HepG2 (cell line): ENCODE measurements around the gene USP15. TPM values are rescaled to one million over a fixed set of nuclear protein-coding genes. Genes with fewer than 3 reads are reported as not detected.

ENCODE experiments used
- DBP ChIP-seq: sonication (generic); formaldehyde crosslinking; IDR thresholded peaks from 2 replicates; pipeline ENCODE4 v1.4.0; 2020; ENCODE audit warnings: missing genetic modification reagents; ENCODE audit errors: not compliant biosample characterization
- IKZF4 ChIP-seq: sonication (generic); formaldehyde crosslinking; IDR thresholded peaks from 2 replicates; pipeline ENCODE4 v1.5.1; 2020; ENCODE audit warnings: borderline replicate concordance, mild to moderate bottlenecking, low read depth, missing genetic modification reagents; ENCODE audit errors: not compliant biosample characterization
- PHF20 ChIP-seq: sonication (generic); formaldehyde crosslinking; IDR thresholded peaks from 2 replicates; pipeline ENCODE4 v1.5.0; 2020; ENCODE audit warnings: mild to moderate bottlenecking, missing genetic modification reagents
- RELA ChIP-seq: sonication (generic); formaldehyde crosslinking; IDR thresholded peaks from 2 replicates; pipeline ENCODE4 v1.4.0; 2020; ENCODE audit warnings: missing genetic modification reagents
- STAT6 ChIP-seq: sonication (generic); formaldehyde crosslinking; IDR thresholded peaks from 2 replicates; pipeline ENCODE4 v1.4.0; 2020; ENCODE audit warnings: missing genetic modification reagents, mild to moderate bottlenecking, borderline replicate concordance
- TARDBP ChIP-seq: sonication (generic); formaldehyde crosslinking; IDR thresholded peaks from 2 replicates; pipeline ENCODE4 v1.8.0; 2022; ENCODE audit warnings: mild to moderate bottlenecking, missing genetic modification reagents
- ZBTB10 ChIP-seq: sonication (generic); formaldehyde crosslinking; IDR thresholded peaks from 2 replicates; pipeline ENCODE4 v1.4.0; 2020; ENCODE audit warnings: missing genetic modification reagents, borderline replicate concordance
- ZBTB33 ChIP-seq: sonication (generic); formaldehyde crosslinking; IDR thresholded peaks from 2 replicates; pipeline ENCODE4 v1.4.0; 2020; ENCODE audit warnings: missing genetic modification reagents
- ZBTB39 ChIP-seq: sonication (generic); formaldehyde crosslinking; IDR thresholded peaks from 2 replicates; pipeline ENCODE4 v1.5.0; 2020; ENCODE audit warnings: missing genetic modification reagents
- ZFP82 ChIP-seq: sonication (generic); formaldehyde crosslinking; IDR thresholded peaks from 2 replicates; pipeline ENCODE4 v1.5.1; 2020; ENCODE audit warnings: mild to moderate bottlenecking, missing genetic modification reagents, borderline replicate concordance
- ZFX ChIP-seq: sonication (generic); formaldehyde crosslinking; IDR thresholded peaks from 2 replicates; pipeline ENCODE4 v1.4.0; 2020; ENCODE audit warnings: mild to moderate bottlenecking, low read depth, missing genetic modification reagents, moderate library complexity
- ZNF468 ChIP-seq: sonication (generic); formaldehyde crosslinking; IDR thresholded peaks from 2 replicates; pipeline ENCODE4 v1.8.0; 2022; ENCODE audit warnings: mild to moderate bottlenecking, moderate library complexity, missing genetic modification reagents
- ZNF704 ChIP-seq: sonication (generic); formaldehyde crosslinking; IDR thresholded peaks from 2 replicates; pipeline ENCODE4 v1.8.1; 2023; ENCODE audit warnings: mild to moderate bottlenecking, inconsistent platforms, moderate library complexity, missing genetic modification reagents, borderline replicate concordance
- ZNF777 ChIP-seq: sonication (generic); formaldehyde crosslinking; IDR thresholded peaks from 2 replicates; pipeline ENCODE4 v1.4.0; 2020; ENCODE audit warnings: missing genetic modification reagents
- ZZZ3 ChIP-seq: sonication (generic); formaldehyde crosslinking; IDR thresholded peaks from 2 replicates; pipeline ENCODE4 v1.4.0; 2020; ENCODE audit warnings: missing genetic modification reagents, mild to moderate bottlenecking, borderline replicate concordance
- polyA plus RNA-seq, 8 experiments: library from polyadenylated mRNA; depleted of rRNA in 3 of 8; stranded (reverse) in 7 of 8; unstranded in 1 of 8; fragments of >200 nt; fragmentation: Illumina TruSeq in 4 of 8; extraction: Trizol in 4 of 8; gene quantifications; 2 replicates each; pipeline versions ENCODE4 v1.2.1 to v1.2.3, GENCODE V29; 2011 to 2016; ENCODE audit warnings: low read depth in 4 of 8, missing spikeins in 1 of 8, mixed read lengths in 1 of 8; ENCODE audit not compliant: insufficient read depth in 1 of 8
- total RNA-seq, 5 experiments: library from RNA; depleted of rRNA; stranded (reverse); fragments of >200 nt; fragmentation: Illumina TruSeq; extraction: Trizol; gene quantifications; 2 replicates each; pipeline ENCODE4 v1.2.3, GENCODE V29; 2016; ENCODE audit warnings: low read depth in 1 of 5

Gene USP15
- total and polyA plus RNA-seq, 2 of the 13 experiments (the other 11 are each of a cell fraction or from before 2014, with no cell fraction given) = 17.3 to 51.7 TPM

GRCh38 chr12:62435303-62436163 is 175.3 kb downstream of the USP15 start (continued):
- TF ChIP-seq ZBTB10 (no peak), ZBTB39 (no peak), TARDBP (CRISPR knock-in tag) (no peak), DBP (no peak), RELA (CRISPR knock-in tag) (no peak), ZFP82 (CRISPR knock-in tag) (no peak), ZZZ3 (CRISPR knock-in tag) (no peak), PHF20 (CRISPR knock-in tag) (no peak), IKZF4 (no peak), ZNF704 (CRISPR knock-in tag) (no peak), ZBTB33 (CRISPR knock-in tag) (no peak), ZFX (peak; percentile 60; the same call in 1 of the 2 replicates), STAT6 (no peak), ZNF468 (CRISPR knock-in tag) (no peak), ZNF777 (peak; percentile 85)
